H9 (cell line): Measurements from ENCODE around the gene MAEA. TPM values are rescaled to one million over a fixed set of nuclear protein-coding genes. Genes with fewer than 3 reads are reported as not detected.

Experiments used
- DNase-seq: peaks from one replicate; pipeline ENCODE4 v3.0.0-alpha.2; 2017
- H2AFZ ChIP-seq: one replicate; pipeline ENCODE4 v1.6.1; 2013; ENCODE audit warnings: mild to moderate bottlenecking, low read length, control low read depth, moderate library complexity
- H2AK5ac ChIP-seq: 2 replicates; pipeline ENCODE4 v1.6.1; 2013; ENCODE audit warnings: low read length, control low read depth, mixed read lengths; ENCODE audit not compliant: insufficient read length
- H2BK120ac ChIP-seq: one replicate; pipeline ENCODE4 v1.6.1; 2013; ENCODE audit warnings: low read depth, mild to moderate bottlenecking, low read length, control low read depth, inconsistent platforms; ENCODE audit not compliant: poor library complexity, severe bottlenecking
- H2BK12ac ChIP-seq: 2 replicates; pipeline ENCODE4 v1.6.1; 2013; ENCODE audit warnings: low read length, control low read depth, mixed read lengths, low read depth; ENCODE audit not compliant: insufficient read length
- H2BK15ac ChIP-seq: 2 replicates; pipeline ENCODE4 v1.6.1; 2013; ENCODE audit warnings: low read depth, low read length, control low read depth
- H2BK20ac ChIP-seq: one replicate; pipeline ENCODE4 v1.6.1; 2013; ENCODE audit warnings: low read depth, mild to moderate bottlenecking, low read length, control low read depth, inconsistent platforms; ENCODE audit not compliant: poor library complexity, severe bottlenecking
- H2BK5ac ChIP-seq: 2 replicates; pipeline ENCODE4 v1.6.1; 2013; ENCODE audit warnings: low read length, control low read depth, mixed read lengths; ENCODE audit not compliant: insufficient read length
- H3K14ac ChIP-seq: 2 replicates; pipeline ENCODE4 v1.6.1; 2013; ENCODE audit warnings: low read length, control low read depth; ENCODE audit not compliant: insufficient read depth
- H3K18ac ChIP-seq: 2 replicates; pipeline ENCODE4 v1.6.1; 2013; ENCODE audit warnings: low read depth, mild to moderate bottlenecking, mixed read lengths, low read length, control low read depth; ENCODE audit not compliant: insufficient read length
- H3K23ac ChIP-seq: 2 replicates; pipeline ENCODE4 v1.6.1; 2013; ENCODE audit warnings: low read length, control low read depth, mixed read lengths, low read depth; ENCODE audit not compliant: insufficient read length
- H3K23me2 ChIP-seq: 2 replicates; pipeline ENCODE4 v1.6.1; 2013; ENCODE audit warnings: low read depth, mild to moderate bottlenecking, mixed read lengths, low read length, control low read depth; ENCODE audit not compliant: insufficient read length, poor library complexity, severe bottlenecking
- H3K27ac ChIP-seq: 2 replicates; pipeline ENCODE4 v1.5.1; 2013; ENCODE audit warnings: low read length, control low read depth, mixed read lengths, low read depth; ENCODE audit not compliant: insufficient read length
- H3K27me3 ChIP-seq: 2 replicates; pipeline ENCODE4 v1.6.1; 2013; ENCODE audit warnings: low read length, control low read depth, inconsistent platforms; ENCODE audit not compliant: insufficient read depth
- H3K4ac ChIP-seq: 2 replicates; pipeline ENCODE4 v1.6.1; 2013; ENCODE audit warnings: low read depth, mild to moderate bottlenecking, control low read depth, inconsistent platforms, low read length, moderate library complexity
- H3K4me1 ChIP-seq: 2 replicates; pipeline ENCODE4 v1.6.1; 2013; ENCODE audit warnings: low read length, control low read depth, inconsistent platforms; ENCODE audit not compliant: insufficient read depth
- H3K4me2 ChIP-seq: 2 replicates; pipeline ENCODE4 v1.6.1; 2013; ENCODE audit warnings: low read length, control low read depth, mixed read lengths; ENCODE audit not compliant: insufficient read length, insufficient read depth
- H3K56ac ChIP-seq: 2 replicates; pipeline ENCODE4 v1.6.1; 2013; ENCODE audit warnings: low read depth, mild to moderate bottlenecking, mixed read lengths, low read length, control low read depth; ENCODE audit not compliant: insufficient read length
- H3K79me1 ChIP-seq: 2 replicates; pipeline ENCODE4 v1.6.1; 2013; ENCODE audit warnings: low read depth, mild to moderate bottlenecking, moderate library complexity, low read length, control low read depth, inconsistent platforms; ENCODE audit not compliant: insufficient read depth, poor library complexity, severe bottlenecking
- H3K79me2 ChIP-seq: 2 replicates; pipeline ENCODE4 v1.6.1; 2013; ENCODE audit warnings: low read length, control low read depth, inconsistent platforms; ENCODE audit not compliant: insufficient read depth
- H3K9ac ChIP-seq: 2 replicates; pipeline ENCODE4 v1.6.1; 2013; ENCODE audit warnings: low read length, control low read depth, mixed read lengths; ENCODE audit not compliant: insufficient read length; ENCODE audit errors: extremely low read depth
- H3K9me3 ChIP-seq: one replicate; pipeline ENCODE4 v1.6.1; 2013; ENCODE audit warnings: low read depth, low read length, inconsistent platforms; ENCODE audit not compliant: control insufficient read depth
- H3T11ph ChIP-seq: one replicate; pipeline ENCODE4 v1.6.1; 2013; ENCODE audit warnings: mild to moderate bottlenecking, low read length, control low read depth, inconsistent platforms
- H4K20me1 ChIP-seq: one replicate; pipeline ENCODE4 v1.6.1; 2013; ENCODE audit not compliant: control insufficient read depth, insufficient read length, insufficient read depth
- H4K5ac ChIP-seq: 2 replicates; pipeline ENCODE4 v1.6.1; 2013; ENCODE audit warnings: low read depth, mild to moderate bottlenecking, mixed read lengths, low read length, control low read depth; ENCODE audit not compliant: insufficient read length
- H4K8ac ChIP-seq: replicated peaks from 2 replicates; pipeline ENCODE4 v1.6.1; 2013; ENCODE audit warnings: low read length, control low read depth, mixed read lengths, low read depth; ENCODE audit not compliant: insufficient read length
- H4K91ac ChIP-seq: 2 replicates; pipeline ENCODE4 v1.6.1; 2013; ENCODE audit warnings: low read depth, mild to moderate bottlenecking, moderate library complexity, mixed read lengths, low read length, control low read depth; ENCODE audit not compliant: insufficient read length
- H3K27ac Mint-ChIP-seq, 3 experiments: 2 replicates in 2 of 3; 3 replicates in 1 of 3; pipeline ENCODE4 v1.8.0; 2020 to 2021; ENCODE audit warnings: mixed read lengths in 3 of 3, mild to moderate bottlenecking in 1 of 3, moderate library complexity in 1 of 3
- H3K27me3 Mint-ChIP-seq: 2 replicates; pipeline ENCODE4 v1.8.0; 2021; ENCODE audit warnings: low read depth, mild to moderate bottlenecking, moderate library complexity, mixed read lengths
- H3K36me3 Mint-ChIP-seq, 3 experiments: 2 replicates in 2 of 3; 3 replicates in 1 of 3; pipeline ENCODE4 v1.8.0; 2020 to 2021; ENCODE audit warnings: low read depth in 3 of 3, mixed read lengths in 3 of 3; ENCODE audit not compliant: insufficient read depth in 1 of 3
- H3K4me1 Mint-ChIP-seq, 2 experiments: 2 replicates each; pipeline ENCODE4 v1.8.0; 2020; ENCODE audit warnings: mixed read lengths in 2 of 2
- H3K4me3 Mint-ChIP-seq, 2 experiments: 2 replicates in 1 of 2; 3 replicates in 1 of 2; pipeline ENCODE4 v1.8.0; 2020 to 2021; ENCODE audit warnings: mild to moderate bottlenecking in 2 of 2, mixed read lengths in 2 of 2, moderate library complexity in 1 of 2
- H3K9me3 Mint-ChIP-seq, 2 experiments: 2 replicates in 1 of 2; 3 replicates in 1 of 2; pipeline ENCODE4 v1.8.0; 2020; ENCODE audit warnings: mild to moderate bottlenecking in 2 of 2, mixed read lengths in 2 of 2, moderate library complexity in 1 of 2
- CTCF ChIP-seq: fragments of 200-600 bp; sonication (generic); conservative IDR thresholded peaks from 3 replicates; pipeline ENCODE4 v1.8.0; 2021; ENCODE audit warnings: antibody characterized with exemption, mild to moderate bottlenecking
- WGBS: extraction: QIAGEN DNeasy Blood & Tissue Kit; methylation state at CpG from one replicate; pipeline ENCODE4 v1.1.7; 2013; ENCODE audit warnings: missing lambda C conversion rate, low lambda C conversion rate, mixed read lengths; ENCODE audit not compliant: insufficient read length; ENCODE audit errors: extremely low coverage; 5-methylcytosine and 5-hydroxymethylcytosine counted together
- total RNA-seq: library from RNA; stranded (reverse); gene quantifications from 2 replicates; pipeline ENCODE4 v1.2.1, GENCODE V29; 2021

MAEA gene
- total RNA-seq, 1 experiment from 2014 or later = 85.6 TPM

GRCh38 chr4:1361431-1361830 lies 71.7 kb downstream of the MAEA start:
- no peak overlapping the region for H3K9ac ChIP-seq
- H2BK5ac ChIP-seq = no peak overlapping the region
- H3K27me3 Mint-ChIP-seq = no peaks in the 10 kb centered on the region
- no peaks in the 10 kb centered on the region for H4K20me1 ChIP-seq
- no peak overlapping the region for H4K8ac ChIP-seq
- H3K4me2 ChIP-seq = no peak overlapping the region
- H3K79me1 ChIP-seq = no peaks in the 10 kb centered on the region
- H3K23me2 ChIP-seq = no peaks in the 10 kb centered on the region
- H2AK5ac ChIP-seq = no peak overlapping the region
- no peak overlapping the region for H3K18ac ChIP-seq
- H3K4me1 Mint-ChIP-seq = 0 out of 4 replicates have a peak, but pooled peaks cover 0 to 2% of the 10 kb centered on the region in 2 experiments
- peaks cover 0 to 16% (median 11%) of the 10 kb centered on the region in 3 experiments; a peak in 5 of 7 replicates for H3K36me3 Mint-ChIP-seq
- H3K14ac ChIP-seq = no peak overlapping the region
- H2BK120ac ChIP-seq = no peak overlapping the region
- H3K27ac Mint-ChIP-seq = no peak overlapping the region
- H4K5ac ChIP-seq = no peak overlapping the region
- no peak overlapping the region for H2BK12ac ChIP-seq
- H3K23ac ChIP-seq = no peak overlapping the region
- no peak overlapping the region for H2BK15ac ChIP-seq
- H3T11ph ChIP-seq = no peak overlapping the region
- no peaks in the 10 kb centered on the region for H3K27me3 ChIP-seq
- H3K4ac ChIP-seq = no peak overlapping the region
- H3K27ac ChIP-seq = no peak overlapping the region
- H3K79me2 ChIP-seq = no peaks in the 10 kb centered on the region
- H3K4me1 ChIP-seq = no peaks in the 10 kb centered on the region
- no peak for DNase-seq
- no peak for TF ChIP-seq CTCF
- H2BK20ac ChIP-seq = no peak overlapping the region
- no peak overlapping the region for H4K91ac ChIP-seq
- H3K9me3 ChIP-seq = no peaks in the 10 kb centered on the region
- H3K4me3 Mint-ChIP-seq = no peak overlapping the region
- no peak overlapping the region for H2AFZ ChIP-seq
- no peaks in the 10 kb centered on the region for H3K9me3 Mint-ChIP-seq
- no CpG with 5 or more reads among the region's 18 CpGs for WGBS
- no peak overlapping the region for H3K56ac ChIP-seq
